Astrocyte (in vitro differentiated cells and primary cell): ENCODE data around the gene MON2.

Experiments used
- EZH2 ChIP-seq: IDR thresholded peaks from 2 replicates; pipeline ENCODE4 v1.6.1; 2012; ENCODE audit warnings: mild to moderate bottlenecking, low read length, inconsistent platforms; ENCODE audit not compliant: insufficient read depth
- TF ChIP-seq, protein P1 (sequence below): IDR thresholded peaks from 2 replicates; pipeline ENCODE4 v1.5.1; 2011; ENCODE audit warnings: low read depth, mild to moderate bottlenecking, inconsistent platforms, low read length, moderate library complexity; ENCODE audit not compliant: insufficient read depth

DNA sequence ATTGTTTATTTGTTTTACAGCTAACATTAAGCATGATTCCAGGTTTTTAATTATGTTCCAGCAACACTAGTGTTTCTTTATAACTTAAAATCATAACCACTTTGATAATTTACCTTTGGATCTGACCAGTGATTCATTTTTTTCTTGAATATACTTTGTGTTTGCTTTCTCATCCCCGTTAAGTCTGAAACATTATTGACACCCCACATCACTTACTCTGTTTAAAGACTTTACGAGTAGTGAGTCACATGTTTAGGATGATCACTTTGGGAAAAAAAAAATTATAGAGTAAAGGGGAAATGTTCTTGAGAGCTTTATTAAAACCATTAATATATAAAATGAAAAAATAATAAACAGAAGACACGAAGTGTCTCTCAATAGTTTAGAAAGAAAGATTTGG, 132.2 kb downstream of the MON2 start:
- TF ChIP-seq, protein P1, sequence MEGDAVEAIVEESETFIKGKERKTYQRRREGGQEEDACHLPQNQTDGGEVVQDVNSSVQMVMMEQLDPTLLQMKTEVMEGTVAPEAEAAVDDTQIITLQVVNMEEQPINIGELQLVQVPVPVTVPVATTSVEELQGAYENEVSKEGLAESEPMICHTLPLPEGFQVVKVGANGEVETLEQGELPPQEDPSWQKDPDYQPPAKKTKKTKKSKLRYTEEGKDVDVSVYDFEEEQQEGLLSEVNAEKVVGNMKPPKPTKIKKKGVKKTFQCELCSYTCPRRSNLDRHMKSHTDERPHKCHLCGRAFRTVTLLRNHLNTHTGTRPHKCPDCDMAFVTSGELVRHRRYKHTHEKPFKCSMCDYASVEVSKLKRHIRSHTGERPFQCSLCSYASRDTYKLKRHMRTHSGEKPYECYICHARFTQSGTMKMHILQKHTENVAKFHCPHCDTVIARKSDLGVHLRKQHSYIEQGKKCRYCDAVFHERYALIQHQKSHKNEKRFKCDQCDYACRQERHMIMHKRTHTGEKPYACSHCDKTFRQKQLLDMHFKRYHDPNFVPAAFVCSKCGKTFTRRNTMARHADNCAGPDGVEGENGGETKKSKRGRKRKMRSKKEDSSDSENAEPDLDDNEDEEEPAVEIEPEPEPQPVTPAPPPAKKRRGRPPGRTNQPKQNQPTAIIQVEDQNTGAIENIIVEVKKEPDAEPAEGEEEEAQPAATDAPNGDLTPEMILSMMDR = no peak
- no peak for TF ChIP-seq EZH2
